Esophagus squamous epithelium (tissue), 5 donors: ENCODE results near the gene ADARB2. TPM values are rescaled to one million over a fixed set of nuclear protein-coding genes. Genes with fewer than 3 reads are reported as not detected.

ENCODE experiments used
- DNase-seq: peaks from one replicate; lab custom pipeline; 2025; lab: John Stamatoyannopoulos, UW
- H3K27ac ChIP-seq, 4 donors: fragments of 200-600 bp; sonication (generic); one replicate each; pipeline ENCODE4 v1.5.1; 2016 to 2019; ENCODE audit warnings: mild to moderate bottlenecking in 1 of 4
- H3K27me3 ChIP-seq, 4 donors: fragments of 200-600 bp; sonication (generic); 1 replicate in 3 of 4; 2 replicates in 1 of 4; pipeline versions ENCODE4 v1.5.1 to v1.6.0; 2017 to 2021; ENCODE audit warnings: antibody characterized with exemption in 1 of 4
- H3K36me3 ChIP-seq, 3 donors: fragments of 200-600 bp; sonication (generic); one replicate each; pipeline ENCODE4 v1.5.1; 2016 to 2019
- H3K4me1 ChIP-seq, 3 donors: fragments of 200-600 bp; sonication (generic); one replicate each; pipeline ENCODE4 v1.5.1; 2017 to 2019
- H3K4me3 ChIP-seq, 4 donors: fragments of 200-600 bp; sonication (generic); 1 replicate in 3 of 4; 2 replicates in 1 of 4; pipeline ENCODE4 v1.5.1; 2016 to 2019; ENCODE audit warnings: mild to moderate bottlenecking in 2 of 4, moderate library complexity in 1 of 4
- H3K9me3 ChIP-seq, 3 donors: fragments of 200-600 bp; sonication (generic); one replicate each; pipeline ENCODE4 v1.5.1; 2016 to 2019
- POLR2A ChIP-seq, 4 donors: fragments of 450-650 bp; IDR thresholded peaks; one replicate each; pipeline ENCODE4 v1.6.1; 2017; ENCODE audit warnings: antibody characterized with exemption in 4 of 4, mild to moderate bottlenecking in 4 of 4, moderate library complexity in 3 of 4
- WGBS, 2 donors: methylation state at CpG; one replicate each; pipeline ENCODE4 v1.1.5; 2018; 5-methylcytosine and 5-hydroxymethylcytosine counted together
- intact Hi-C: fragments of 100-400 bp; cut with DNase I; formaldehyde crosslinking; loops from one replicate; pipeline ENCODE4 v1.15.0; 2022
- total RNA-seq, 4 donors: library from RNA; depleted of rRNA; stranded (reverse); fragments of >200 nt; gene quantifications; one replicate each; pipeline ENCODE4 v1.1.0, GENCODE V29; 2016
- TF ChIP-seq, protein P1 (sequence below), 6 experiments: fragments of 450-650 bp in 4 of 6; fragments of 200-600 bp in 2 of 6; sonication (generic) in 2 of 6; IDR thresholded peaks; one replicate each; pipeline ENCODE4 v1.5.1; 2016 to 2019; ENCODE audit warnings: antibody characterized with exemption in 6 of 6, mild to moderate bottlenecking in 4 of 6, moderate library complexity in 4 of 6
- donor health status: DM: yes; HTN: yes; CAD: no.

The ADARB2 gene
- total RNA-seq, 4 donors from 2014 or later, result 0.21 to 3.5 (median 1.5) TPM

GRCh38 chr10:1483246-1483645 lies 254.1 kb downstream of the ADARB2 start:
- DNase-seq, result no peak
- H3K9me3 ChIP-seq, result no peaks in the 10 kb centered on the region
- intact Hi-C loops, result no loop called here
- no peak overlapping the region for H3K4me3 ChIP-seq
- no peak overlapping the region for H3K27ac ChIP-seq
- peaks cover 0 to 6% (median 0%) of the 10 kb centered on the region in 3 donors for H3K4me1 ChIP-seq
- WGBS, 2 donors, result 33 to 39% methylated on average over 10 of the region's 10 CpGs
- H3K36me3 ChIP-seq, result no peaks in the 10 kb centered on the region
- no peak for TF ChIP-seq POLR2A (IDR thresholded peaks at IDR 0.05)
- TF ChIP-seq, protein P1, sequence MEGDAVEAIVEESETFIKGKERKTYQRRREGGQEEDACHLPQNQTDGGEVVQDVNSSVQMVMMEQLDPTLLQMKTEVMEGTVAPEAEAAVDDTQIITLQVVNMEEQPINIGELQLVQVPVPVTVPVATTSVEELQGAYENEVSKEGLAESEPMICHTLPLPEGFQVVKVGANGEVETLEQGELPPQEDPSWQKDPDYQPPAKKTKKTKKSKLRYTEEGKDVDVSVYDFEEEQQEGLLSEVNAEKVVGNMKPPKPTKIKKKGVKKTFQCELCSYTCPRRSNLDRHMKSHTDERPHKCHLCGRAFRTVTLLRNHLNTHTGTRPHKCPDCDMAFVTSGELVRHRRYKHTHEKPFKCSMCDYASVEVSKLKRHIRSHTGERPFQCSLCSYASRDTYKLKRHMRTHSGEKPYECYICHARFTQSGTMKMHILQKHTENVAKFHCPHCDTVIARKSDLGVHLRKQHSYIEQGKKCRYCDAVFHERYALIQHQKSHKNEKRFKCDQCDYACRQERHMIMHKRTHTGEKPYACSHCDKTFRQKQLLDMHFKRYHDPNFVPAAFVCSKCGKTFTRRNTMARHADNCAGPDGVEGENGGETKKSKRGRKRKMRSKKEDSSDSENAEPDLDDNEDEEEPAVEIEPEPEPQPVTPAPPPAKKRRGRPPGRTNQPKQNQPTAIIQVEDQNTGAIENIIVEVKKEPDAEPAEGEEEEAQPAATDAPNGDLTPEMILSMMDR (IDR thresholded peaks at IDR 0.05), result no peak
- peaks cover 0 to 8% (median 0%) of the 10 kb centered on the region in 4 donors for H3K27me3 ChIP-seq

DNA sequence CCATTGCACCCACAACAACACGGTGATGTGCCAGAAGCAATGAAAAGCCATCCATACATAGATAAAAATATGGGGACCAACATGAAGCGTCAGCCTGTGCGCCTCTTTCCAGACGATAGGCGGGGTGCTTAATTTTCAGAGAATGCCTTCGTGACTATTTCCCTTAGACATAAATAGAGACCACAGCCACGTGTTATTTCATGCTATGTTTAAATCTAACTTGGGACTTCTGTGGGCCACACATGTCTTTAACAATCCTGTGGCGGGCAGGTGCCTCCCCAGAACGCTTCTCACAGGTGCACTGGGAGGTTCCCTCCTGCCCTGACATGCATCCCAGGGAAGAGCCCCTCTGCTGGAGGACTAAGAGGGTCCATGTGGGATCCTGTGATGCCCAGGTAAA lies 259.7 kb downstream of the ADARB2 start:
- Histone ChIP-seq H3K36me3 (no peaks in the 10 kb centered on the region), H3K4me1 (no peaks in the 10 kb centered on the region), H3K27me3 (peaks cover 0 to 15% (median 0%) of the 10 kb centered on the region in 4 donors), H3K9me3 (no peaks in the 10 kb centered on the region), H3K4me3 (no peak overlapping the region), H3K27ac (no peak overlapping the region)
- 82 to 88% methylated on average over 9 of the region's 9 CpGs for WGBS, 2 donors
- TF ChIP-seq, protein P1 (IDR thresholded peaks at IDR 0.05), result no peak
- no peak for TF ChIP-seq POLR2A (IDR thresholded peaks at IDR 0.05)
- intact Hi-C loops, result no loop called here
- no peak for DNase-seq

- intact Hi-C loops, result no loop called here
- no peak for DNase-seq
- Histone ChIP-seq H3K9me3 (no peaks in the 10 kb centered on the region), H3K4me1 (no peaks in the 10 kb centered on the region), H3K27me3 (peaks cover 0 to 15% (median 0%) of the 10 kb centered on the region in 4 donors), H3K36me3 (no peaks in the 10 kb centered on the region), H3K27ac (no peak overlapping the region), H3K4me3 (no peak overlapping the region)
- WGBS, 2 donors, result 76% methylated on average over 5 to 12 of the region's 13 CpGs
- TF ChIP-seq POLR2A (IDR thresholded peaks at IDR 0.05), result no peak
- TF ChIP-seq, protein P1 (IDR thresholded peaks at IDR 0.05), result no peak
Observed at GRCh38 chr10:1476455-1476803, 260.9 kb downstream of the ADARB2 start.

- no peak for DNase-seq
- intact Hi-C loops, result no loop called here
- Histone ChIP-seq H3K36me3 (no peaks in the 10 kb centered on the region), H3K27me3 (peaks cover 0 to 15% (median 0%) of the 10 kb centered on the region in 4 donors), H3K4me1 (no peaks in the 10 kb centered on the region), H3K4me3 (no peak overlapping the region), H3K27ac (no peak overlapping the region), H3K9me3 (no peaks in the 10 kb centered on the region)
- WGBS, 2 donors, result 26 to 30% methylated on average over 6 of the region's 6 CpGs
- TF ChIP-seq POLR2A (IDR thresholded peaks at IDR 0.05), result no peak
- TF ChIP-seq, protein P1 (IDR thresholded peaks at IDR 0.05), result no peak
Observed at GRCh38 chr10:1475771-1476454, 261.4 kb downstream of the ADARB2 start.

GRCh38 chr10:1475098-1475591 lies 262.2 kb downstream of the ADARB2 start:
- Histone ChIP-seq H3K4me1 (no peaks in the 10 kb centered on the region), H3K27me3 (peaks cover 0 to 15% (median 0%) of the 10 kb centered on the region in 4 donors), H3K9me3 (no peaks in the 10 kb centered on the region), H3K27ac (no peak overlapping the region), H3K36me3 (no peaks in the 10 kb centered on the region), H3K4me3 (no peak overlapping the region)
- intact Hi-C loops, result no loop called here
- TF ChIP-seq POLR2A (IDR thresholded peaks at IDR 0.05), result no peak
- TF ChIP-seq, protein P1 (IDR thresholded peaks at IDR 0.05), result no peak
- 47 to 74% methylated on average over 7 to 13 of the region's 16 CpGs for WGBS, 2 donors
- no peak for DNase-seq
